Neural cell (in vitro differentiated cells): ENCODE data around the gene MAIP1.

Source experiments
- EZH2 ChIP-seq: fragments of 200-600, 300-800 bp; shearing (Covaris generic), sonication (generic); IDR thresholded peaks from 2 replicates; pipeline ENCODE4 v1.6.1; 2014; ENCODE audit warnings: antibody characterized with exemption, low read length, borderline replicate concordance, mild to moderate bottlenecking; ENCODE audit not compliant: insufficient read depth, poor library complexity, severe bottlenecking
- MXI1 ChIP-seq: fragments of 450-650 bp; conservative IDR thresholded peaks from 2 replicates; pipeline ENCODE4 v1.6.1; 2014; ENCODE audit warnings: antibody characterized with exemption, mild to moderate bottlenecking; ENCODE audit not compliant: poor library complexity, severe bottlenecking
- POLR2AphosphoS5 ChIP-seq: IDR thresholded peaks from 2 replicates; pipeline ENCODE4 v1.6.1; 2012
- SMC3 ChIP-seq: fragments of 450-650 bp; conservative IDR thresholded peaks from 2 replicates; pipeline ENCODE4 v1.6.1; 2014; ENCODE audit warnings: antibody characterized with exemption, mild to moderate bottlenecking, moderate library complexity; ENCODE audit not compliant: poor library complexity
- TF ChIP-seq, protein P1 (sequence below): fragments of 450-650 bp; IDR thresholded peaks from 2 replicates; pipeline ENCODE4 v1.5.1; 2014; ENCODE audit warnings: antibody characterized with exemption, mild to moderate bottlenecking, moderate library complexity; ENCODE audit not compliant: poor library complexity, severe bottlenecking
- TF ChIP-seq, protein P2 (sequence below): IDR thresholded peaks from 2 replicates; pipeline ENCODE4 v1.6.1; 2012; ENCODE audit warnings: borderline replicate concordance

DNA sequence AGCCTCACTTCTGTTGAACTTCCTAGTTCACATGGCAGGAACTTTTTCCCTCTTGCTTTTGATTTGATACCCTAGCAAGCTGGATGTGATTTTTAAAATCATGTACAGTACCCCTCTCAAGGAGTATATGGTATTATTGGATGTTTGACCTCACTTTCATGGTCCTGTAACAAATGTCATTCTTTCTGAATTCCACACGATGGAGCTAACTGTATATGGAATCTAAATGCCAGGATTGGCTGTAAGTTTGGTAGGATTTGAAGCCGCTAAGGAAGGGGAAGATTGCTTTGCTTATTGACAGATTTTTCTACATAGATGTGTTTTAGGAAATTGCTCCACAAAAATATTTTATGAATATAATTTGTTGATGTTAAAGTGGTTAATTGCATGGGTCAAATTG, 18.3 kb downstream of the MAIP1 start:
- TF ChIP-seq, protein P1, sequence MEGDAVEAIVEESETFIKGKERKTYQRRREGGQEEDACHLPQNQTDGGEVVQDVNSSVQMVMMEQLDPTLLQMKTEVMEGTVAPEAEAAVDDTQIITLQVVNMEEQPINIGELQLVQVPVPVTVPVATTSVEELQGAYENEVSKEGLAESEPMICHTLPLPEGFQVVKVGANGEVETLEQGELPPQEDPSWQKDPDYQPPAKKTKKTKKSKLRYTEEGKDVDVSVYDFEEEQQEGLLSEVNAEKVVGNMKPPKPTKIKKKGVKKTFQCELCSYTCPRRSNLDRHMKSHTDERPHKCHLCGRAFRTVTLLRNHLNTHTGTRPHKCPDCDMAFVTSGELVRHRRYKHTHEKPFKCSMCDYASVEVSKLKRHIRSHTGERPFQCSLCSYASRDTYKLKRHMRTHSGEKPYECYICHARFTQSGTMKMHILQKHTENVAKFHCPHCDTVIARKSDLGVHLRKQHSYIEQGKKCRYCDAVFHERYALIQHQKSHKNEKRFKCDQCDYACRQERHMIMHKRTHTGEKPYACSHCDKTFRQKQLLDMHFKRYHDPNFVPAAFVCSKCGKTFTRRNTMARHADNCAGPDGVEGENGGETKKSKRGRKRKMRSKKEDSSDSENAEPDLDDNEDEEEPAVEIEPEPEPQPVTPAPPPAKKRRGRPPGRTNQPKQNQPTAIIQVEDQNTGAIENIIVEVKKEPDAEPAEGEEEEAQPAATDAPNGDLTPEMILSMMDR = peak; percentile 85
- TF ChIP-seq SMC3 = peak; percentile 90
- no peak for TF ChIP-seq POLR2AphosphoS5
- no peak for TF ChIP-seq EZH2
- TF ChIP-seq MXI1 = no peak
- TF ChIP-seq, protein P2, sequence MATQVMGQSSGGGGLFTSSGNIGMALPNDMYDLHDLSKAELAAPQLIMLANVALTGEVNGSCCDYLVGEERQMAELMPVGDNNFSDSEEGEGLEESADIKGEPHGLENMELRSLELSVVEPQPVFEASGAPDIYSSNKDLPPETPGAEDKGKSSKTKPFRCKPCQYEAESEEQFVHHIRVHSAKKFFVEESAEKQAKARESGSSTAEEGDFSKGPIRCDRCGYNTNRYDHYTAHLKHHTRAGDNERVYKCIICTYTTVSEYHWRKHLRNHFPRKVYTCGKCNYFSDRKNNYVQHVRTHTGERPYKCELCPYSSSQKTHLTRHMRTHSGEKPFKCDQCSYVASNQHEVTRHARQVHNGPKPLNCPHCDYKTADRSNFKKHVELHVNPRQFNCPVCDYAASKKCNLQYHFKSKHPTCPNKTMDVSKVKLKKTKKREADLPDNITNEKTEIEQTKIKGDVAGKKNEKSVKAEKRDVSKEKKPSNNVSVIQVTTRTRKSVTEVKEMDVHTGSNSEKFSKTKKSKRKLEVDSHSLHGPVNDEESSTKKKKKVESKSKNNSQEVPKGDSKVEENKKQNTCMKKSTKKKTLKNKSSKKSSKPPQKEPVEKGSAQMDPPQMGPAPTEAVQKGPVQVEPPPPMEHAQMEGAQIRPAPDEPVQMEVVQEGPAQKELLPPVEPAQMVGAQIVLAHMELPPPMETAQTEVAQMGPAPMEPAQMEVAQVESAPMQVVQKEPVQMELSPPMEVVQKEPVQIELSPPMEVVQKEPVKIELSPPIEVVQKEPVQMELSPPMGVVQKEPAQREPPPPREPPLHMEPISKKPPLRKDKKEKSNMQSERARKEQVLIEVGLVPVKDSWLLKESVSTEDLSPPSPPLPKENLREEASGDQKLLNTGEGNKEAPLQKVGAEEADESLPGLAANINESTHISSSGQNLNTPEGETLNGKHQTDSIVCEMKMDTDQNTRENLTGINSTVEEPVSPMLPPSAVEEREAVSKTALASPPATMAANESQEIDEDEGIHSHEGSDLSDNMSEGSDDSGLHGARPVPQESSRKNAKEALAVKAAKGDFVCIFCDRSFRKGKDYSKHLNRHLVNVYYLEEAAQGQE = no peak
